NCI-H2196 treated with DMSO at 0.1 percent for 48 hours (cell line): Measurements from ENCODE around the gene ACTL6B.

Experiments
- DNase-seq: peaks from one replicate; lab custom pipeline; 2025; ENCODE audit not compliant: unreplicated experiment; lab: John Stamatoyannopoulos, UW

The ACTL6B gene

DNA sequence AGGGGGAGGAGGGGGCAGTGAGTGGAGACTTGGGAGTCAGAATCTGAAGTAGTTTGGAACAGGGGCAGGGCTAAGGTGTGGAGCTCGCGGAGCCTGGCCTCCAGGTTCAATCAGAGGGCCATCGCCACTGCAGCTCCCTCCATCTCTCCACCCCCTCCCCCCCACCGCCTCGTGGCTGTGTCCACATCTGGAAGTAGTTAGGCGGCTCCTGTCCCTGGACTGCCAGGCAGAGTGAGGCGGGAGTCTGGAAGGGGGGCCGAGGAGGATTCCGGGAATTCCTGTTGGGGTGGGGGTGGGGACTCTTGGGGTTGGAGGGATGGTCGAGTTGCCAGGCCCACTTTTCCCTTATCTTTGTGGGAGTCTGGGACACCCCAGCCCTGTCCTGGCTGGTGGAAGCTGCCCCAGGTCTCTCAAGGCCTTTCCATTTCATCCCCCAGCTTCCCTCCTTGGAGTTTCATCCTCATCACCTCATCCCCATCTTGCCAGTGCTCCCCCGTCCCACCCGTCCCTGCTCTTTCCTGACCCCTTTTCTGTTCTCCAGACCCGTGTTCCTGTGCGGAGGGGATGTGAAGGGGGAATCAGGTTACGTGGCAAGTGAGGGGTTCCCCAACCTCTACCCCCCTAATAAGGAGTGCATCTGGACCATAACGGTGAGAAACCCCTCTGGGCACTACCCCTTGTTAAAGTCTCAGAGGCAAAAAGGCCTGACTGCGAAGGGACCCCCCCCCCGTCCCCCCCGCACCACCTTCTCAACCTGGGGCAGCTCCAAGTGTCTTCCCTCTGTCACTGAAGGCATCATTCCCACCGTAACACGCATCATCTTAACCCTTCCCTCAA, 53.1 kb downstream of the ACTL6B start:
- DNase-seq = no peak

- DNase-seq = no peak
Observed at GRCh38 chr7:100600730-100601038, 55.6 kb downstream of the ACTL6B start.

- DNase-seq = no peak
Observed at GRCh38 chr7:100599911-100600729, 56.1 kb downstream of the ACTL6B start.

GRCh38 chr7:100598425-100598824, 57.8 kb downstream of the ACTL6B start:
- no peak for DNase-seq

GRCh38 chr7:100595188-100595587, 61.1 kb downstream of the ACTL6B start:
- no peak for DNase-seq
